Upper lobe of right lung (tissue), 1 donor: ENCODE measurements around the gene ITM2B. TPM values are rescaled to one million over a fixed set of nuclear protein-coding genes. Genes with fewer than 3 reads are reported as not detected.

Experiments used
- ATAC-seq: fragments of 200-7000 bp; cut with Tn5 transposase; one replicate; pipeline ENCODE4 v1.9.1; 2020; ENCODE audit warnings: mild to moderate bottlenecking, moderate library complexity
- DNase-seq: peaks from one replicate; pipeline ENCODE4 v3.0.0-alpha.2; 2020
- H3K27ac ChIP-seq: fragments of 200-600 bp; one replicate; pipeline ENCODE4 v1.8.0; 2022
- H3K27me3 ChIP-seq: fragments of 200-600 bp; one replicate; pipeline ENCODE4 v1.8.0; 2022; ENCODE audit warnings: mild to moderate bottlenecking
- H3K36me3 ChIP-seq: fragments of 200-600 bp; one replicate; pipeline ENCODE4 v1.8.0; 2022
- H3K4me1 ChIP-seq: fragments of 200-600 bp; one replicate; pipeline ENCODE4 v1.8.0; 2022
- H3K4me3 ChIP-seq: fragments of 200-600 bp; one replicate; pipeline ENCODE4 v1.8.0; 2022; ENCODE audit warnings: mild to moderate bottlenecking
- H3K9me3 ChIP-seq: fragments of 200-600 bp; one replicate; pipeline ENCODE4 v1.8.0; 2022
- intact Hi-C: fragments of 100-400 bp; cut with DNase I; formaldehyde crosslinking; loops from one replicate; pipeline ENCODE4 v1.11.0; 2022
- total RNA-seq: library from RNA; stranded (reverse); fragmentation: NEBNext Ultra II Directional; extraction: Animal tissue kit (Norgen Biotek cat#: 25700); gene quantifications from one replicate; pipeline ENCODE4 v1.2.1, GENCODE V29; 2021
- TF ChIP-seq, protein P1 (sequence below): fragments of 200-600 bp; IDR thresholded peaks from one replicate; pipeline ENCODE4 v1.8.0; 2022; ENCODE audit warnings: antibody characterized with exemption
- donor health status: DM: no; HTN: yes; CAD: no; lungs with severe emphysema.

ITM2B gene
- total RNA-seq, 1 donor from 2014 or later = 802 TPM

- no peaks in the 10 kb centered on the region for H3K36me3 ChIP-seq
- peak overlapping the region; percentile 51 for H3K4me3 ChIP-seq
- H3K4me1 ChIP-seq = peaks cover 31% of the 10 kb centered on the region
- H3K9me3 ChIP-seq = no peaks in the 10 kb centered on the region
- ATAC-seq (peak; percentile 81), DNase-seq (no peak)
- H3K27me3 ChIP-seq = no peaks in the 10 kb centered on the region
- TF ChIP-seq, protein P1, sequence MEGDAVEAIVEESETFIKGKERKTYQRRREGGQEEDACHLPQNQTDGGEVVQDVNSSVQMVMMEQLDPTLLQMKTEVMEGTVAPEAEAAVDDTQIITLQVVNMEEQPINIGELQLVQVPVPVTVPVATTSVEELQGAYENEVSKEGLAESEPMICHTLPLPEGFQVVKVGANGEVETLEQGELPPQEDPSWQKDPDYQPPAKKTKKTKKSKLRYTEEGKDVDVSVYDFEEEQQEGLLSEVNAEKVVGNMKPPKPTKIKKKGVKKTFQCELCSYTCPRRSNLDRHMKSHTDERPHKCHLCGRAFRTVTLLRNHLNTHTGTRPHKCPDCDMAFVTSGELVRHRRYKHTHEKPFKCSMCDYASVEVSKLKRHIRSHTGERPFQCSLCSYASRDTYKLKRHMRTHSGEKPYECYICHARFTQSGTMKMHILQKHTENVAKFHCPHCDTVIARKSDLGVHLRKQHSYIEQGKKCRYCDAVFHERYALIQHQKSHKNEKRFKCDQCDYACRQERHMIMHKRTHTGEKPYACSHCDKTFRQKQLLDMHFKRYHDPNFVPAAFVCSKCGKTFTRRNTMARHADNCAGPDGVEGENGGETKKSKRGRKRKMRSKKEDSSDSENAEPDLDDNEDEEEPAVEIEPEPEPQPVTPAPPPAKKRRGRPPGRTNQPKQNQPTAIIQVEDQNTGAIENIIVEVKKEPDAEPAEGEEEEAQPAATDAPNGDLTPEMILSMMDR = no peak
- intact Hi-C loops = no loop called here
- peak overlapping the region; percentile 85 for H3K27ac ChIP-seq
Observed at GRCh38 chr13:48221686-48222187, 11.3 kb upstream of the ITM2B start.

- DNase-seq (peak; percentile 75), ATAC-seq (peak; percentile 82)
- H3K9me3 ChIP-seq = no peaks in the 10 kb centered on the region
- H3K4me1 ChIP-seq = peaks cover 31% of the 10 kb centered on the region
- peak overlapping the region; percentile 51 for H3K4me3 ChIP-seq
- intact Hi-C loops = no loop called here
- TF ChIP-seq, protein P1 = no peak
- peak overlapping the region; percentile 85 for H3K27ac ChIP-seq
- no peaks in the 10 kb centered on the region for H3K27me3 ChIP-seq
- H3K36me3 ChIP-seq = no peaks in the 10 kb centered on the region
Observed at GRCh38 chr13:48222358-48223301, 10.4 kb upstream of the ITM2B start.

GRCh38 chr13:48224701-48225100 is 8.3 kb upstream of the ITM2B start:
- H3K4me3 ChIP-seq = no peak overlapping the region
- intact Hi-C loops = no loop called here
- TF ChIP-seq, protein P1 = no peak
- H3K9me3 ChIP-seq = no peaks in the 10 kb centered on the region
- H3K4me1 ChIP-seq = peaks cover 31% of the 10 kb centered on the region
- H3K27ac ChIP-seq = no peak overlapping the region
- H3K36me3 ChIP-seq = no peaks in the 10 kb centered on the region
- no peak for ATAC-seq
- DNase-seq = no peak
- no peaks in the 10 kb centered on the region for H3K27me3 ChIP-seq

DNA sequence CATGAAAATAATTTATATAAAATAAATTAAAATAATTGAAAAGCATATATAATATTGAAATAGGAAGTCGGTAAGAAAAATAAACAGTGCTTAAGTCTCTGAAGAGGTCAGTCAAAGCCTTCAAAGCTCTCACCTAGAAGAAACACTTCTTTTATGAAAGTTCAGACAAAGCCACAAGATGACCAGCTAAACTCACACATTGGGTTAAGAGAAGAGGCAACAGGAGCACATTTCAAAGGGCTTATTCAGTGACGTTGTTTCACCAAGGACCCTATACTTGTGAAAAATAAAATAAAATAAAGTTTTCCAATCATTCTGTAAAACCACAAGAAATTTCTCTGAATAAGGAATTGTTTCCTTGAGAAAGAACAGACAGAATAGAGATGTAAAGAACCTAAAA is 2.5 kb upstream of the ITM2B start:
- Histone ChIP-seq H3K27me3 (no peaks in the 10 kb centered on the region), H3K4me3 (no peak overlapping the region), H3K36me3 (no peaks in the 10 kb centered on the region), H3K4me1 (peaks cover 3% of the 10 kb centered on the region), H3K9me3 (no peaks in the 10 kb centered on the region), H3K27ac (no peak overlapping the region)
- TF ChIP-seq, protein P1 = no peak
- DNase-seq (no peak), ATAC-seq (no peak)
- intact Hi-C loops = no loop called here

GRCh38 chr13:48231080-48231479 is 1.9 kb upstream of the ITM2B start:
- Histone ChIP-seq H3K27me3 (no peaks in the 10 kb centered on the region), H3K4me1 (peaks cover 9% of the 10 kb centered on the region), H3K4me3 (no peak overlapping the region), H3K27ac (no peak overlapping the region), H3K36me3 (no peaks in the 10 kb centered on the region), H3K9me3 (no peaks in the 10 kb centered on the region)
- no peak for ATAC-seq
- intact Hi-C loops = no loop called here
- no peak for DNase-seq
- TF ChIP-seq, protein P1 = no peak
